ENCODE measurements around the gene FLOT1. TPM values are rescaled to one million over a fixed set of nuclear protein-coding genes. Genes with fewer than 3 reads are reported as not detected.

The FLOT1 gene
- total and polyA plus RNA-seq, 9 of the 15 experiments (the other 6 are each of a cell fraction or from before 2014, with no cell fraction given), result 11.7 to 149 (median 118) TPM

- TF ChIP-seq GABPB1 (CRISPR knock-in tag; IDR thresholded peaks at IDR 0.05) (peak; percentile 84), BHLHE40 (IDR thresholded peaks at IDR 0.05; ENCODE audit: low read length) (peak; percentile 43), FOXO4 (CRISPR knock-in tag; IDR thresholded peaks at IDR 0.05) (no peak), NR2C1 (IDR thresholded peaks at IDR 0.05) (no peak), NR2C1 (tag; IDR thresholded peaks at IDR 0.05) (peak; percentile 55; the same call in 1 of the 2 replicates), SFPQ (IDR thresholded peaks at IDR 0.05; ENCODE audit: low read depth, low read length) (no peak), SETDB1 (IDR thresholded peaks at IDR 0.05; ENCODE audit: low read length) (no peak), GTF2A2 (tag; IDR thresholded peaks at IDR 0.05) (no peak; the same call in 1 of the 2 replicates), MTA2 (IDR thresholded peaks at IDR 0.05; ENCODE audit: low read depth) (no peak), ZNF407 (IDR thresholded peaks at IDR 0.05; ENCODE audit: low read depth) (0 out of 2 replicates have a peak, but pooled peaks have one; percentile 6), CXXC5 (CRISPR knock-in tag; IDR thresholded peaks at IDR 0.05) (peak; percentile 23), THRA (IDR thresholded peaks at IDR 0.05) (no peak), KDM1A (IDR thresholded peaks at IDR 0.05) (no peak)
Measured at GRCh38 chr6:30682143-30683117, 60.1 kb downstream of the FLOT1 start (continued).
